HG03025 (cell line): ENCODE measurements around the gene NKX2-8.

ENCODE experiments used
- ATAC-seq: cut with Tn5 transposase; IDR thresholded peaks from one replicate; pipeline ENCODE4 v1.9.1; 2021; ENCODE audit warnings: mild to moderate bottlenecking, moderate library complexity; ENCODE audit not compliant: unreplicated experiment, low FRiP score

Gene NKX2-8

GRCh38 chr14:36582011-36582873 lies at the start of gene NKX2-8:
Gene NKX2-8, minus strand, starts transcription at chr14:36582614. Its CDS starts 225 bp downstream, at chr14:36582389.
- no peak for ATAC-seq

GRCh38 chr14:36627981-36628380 lies 45.6 kb upstream of the NKX2-8 start:
- ATAC-seq = no peak

- ATAC-seq = no peak
These were observed 43.7 kb upstream of the NKX2-8 start for GRCh38 chr14:36626151-36626550.

GRCh38 chr14:36625436-36625835 lies 43.0 kb upstream of the NKX2-8 start:
- no peak for ATAC-seq

- no peak for ATAC-seq
These were observed 42.6 kb upstream of the NKX2-8 start for GRCh38 chr14:36625014-36625413.

GRCh38 chr14:36619853-36620252 lies 37.4 kb upstream of the NKX2-8 start:
- no peak for ATAC-seq

GRCh38 chr14:36619131-36619530 lies 36.7 kb upstream of the NKX2-8 start:
- no peak for ATAC-seq

- ATAC-seq = no peak
These were observed 36.2 kb upstream of the NKX2-8 start for GRCh38 chr14:36618641-36619040.

GRCh38 chr14:36617824-36618223 lies 35.4 kb upstream of the NKX2-8 start:
- no peak for ATAC-seq

GRCh38 chr14:36605506-36605857 lies 23.1 kb upstream of the NKX2-8 start:
- no peak for ATAC-seq

GRCh38 chr14:36604757-36605505 lies 22.5 kb upstream of the NKX2-8 start:
- ATAC-seq = peak; percentile 49

- no peak for ATAC-seq
These were observed 18.0 kb upstream of the NKX2-8 start for GRCh38 chr14:36600431-36600830.

- ATAC-seq = no peak
These were observed 9.1 kb upstream of the NKX2-8 start for GRCh38 chr14:36591482-36591881.

- no peak for ATAC-seq
These were observed 6.4 kb upstream of the NKX2-8 start for GRCh38 chr14:36588788-36589187.

- ATAC-seq = no peak
These were observed 5.7 kb upstream of the NKX2-8 start for GRCh38 chr14:36588119-36588518.

- ATAC-seq = no peak
These were observed 2.7 kb upstream of the NKX2-8 start for GRCh38 chr14:36585100-36585499.

- ATAC-seq = no peak
These were observed 1.7 kb upstream of the NKX2-8 start for GRCh38 chr14:36583893-36584811.

- no peak for ATAC-seq
These were observed 953 bp upstream of the NKX2-8 start for GRCh38 chr14:36583242-36583892.

- ATAC-seq = no peak
These were observed 444 bp upstream of the NKX2-8 start for GRCh38 chr14:36582874-36583241.
